ENCODE results near the gene RAD17.
A peak's percentile ranks its signal among the peaks of the same experiment; 100 is the strongest.
"Not testable (repeated sequence)": the region's sequence is repeated elsewhere in the genome, so short reads cannot be mapped to it uniquely, and the experiment has no call there.

Gene RAD17

GRCh38 chr5:69404659-69405330, 35.2 kb downstream of the RAD17 start:
- DNase-seq, result no peak

- DNase-seq, result peak; percentile 88
Measured at GRCh38 chr5:69414885-69415583, 45.4 kb downstream of the RAD17 start, which contains the start of gene MARVELD2. Gene MARVELD2, plus strand, starts transcription at chr5:69415116. Its CDS starts 4,270 bp downstream, at chr5:69419386.

GRCh38 chr5:69415584-69415958, 46.0 kb downstream of the RAD17 start:
- DNase-seq, result peak; percentile 10

DNA sequence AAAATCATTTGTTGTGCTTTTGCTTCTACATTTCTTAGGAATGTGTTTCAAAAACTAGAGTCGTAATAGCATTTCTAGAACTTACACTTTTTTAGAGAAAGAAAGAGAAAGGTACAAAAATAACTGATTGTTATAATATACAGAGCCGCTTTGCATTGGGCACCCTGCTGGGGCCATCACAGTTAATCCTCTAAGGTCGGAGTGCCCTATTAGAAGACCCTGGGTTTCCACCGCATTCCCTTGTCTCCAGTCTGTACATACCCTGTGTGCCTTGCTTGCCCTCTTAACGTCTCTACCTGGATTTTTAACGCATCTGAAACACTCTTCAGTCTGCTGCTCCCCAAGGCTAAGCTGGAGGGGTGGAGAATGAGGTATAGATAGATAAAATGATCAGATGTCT, 46.6 kb downstream of the RAD17 start:
- no peak for DNase-seq

DNA sequence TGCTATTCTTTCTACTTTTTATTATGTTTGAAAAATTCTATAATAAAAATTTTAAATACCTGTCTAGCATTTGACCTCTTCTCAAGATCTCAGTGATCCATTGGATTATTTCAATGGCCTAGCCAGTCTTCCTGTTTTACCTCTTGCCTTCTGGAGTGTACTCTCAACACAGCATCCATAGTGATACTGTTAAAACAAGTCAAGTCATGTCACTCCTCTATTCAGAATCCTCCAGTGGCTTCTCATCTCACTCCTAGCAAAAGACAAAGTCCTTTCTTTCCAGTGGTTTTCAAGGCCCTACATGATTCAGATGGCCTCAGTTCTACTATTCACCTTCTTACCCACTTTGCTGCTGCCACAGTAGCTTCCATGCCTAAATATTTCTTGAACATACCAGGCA, 47.1 kb downstream of the RAD17 start:
- DNase-seq, result no peak

DNA sequence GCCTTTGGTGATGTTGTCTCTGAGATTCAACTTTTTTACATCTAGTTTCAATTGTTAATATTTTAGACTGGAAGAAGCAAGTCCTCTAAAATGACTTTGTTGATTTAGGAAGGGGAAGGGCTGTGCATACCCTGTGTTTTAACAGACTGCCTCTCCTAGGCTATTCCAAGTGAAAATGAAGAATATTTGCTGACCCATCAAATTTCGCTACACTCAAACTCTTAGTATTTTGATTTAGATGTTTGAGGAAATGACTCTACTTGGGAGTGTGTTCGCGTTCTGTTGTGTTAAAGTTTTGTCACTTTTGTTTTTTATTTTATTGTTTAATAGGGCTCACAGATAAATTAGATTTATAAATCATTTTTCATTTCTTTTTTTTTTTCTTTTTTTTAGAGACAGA, 48.9 kb downstream of the RAD17 start:
- DNase-seq, result no peak

- DNase-seq, result no peak
Measured at GRCh38 chr5:69431424-69432303, 62.0 kb downstream of the RAD17 start.

- peak; percentile 11 for DNase-seq
Measured at GRCh38 chr5:69432412-69433206, 63.0 kb downstream of the RAD17 start.

GRCh38 chr5:69435276-69435884, 65.8 kb downstream of the RAD17 start:
- not testable (repeated sequence) for DNase-seq

DNA sequence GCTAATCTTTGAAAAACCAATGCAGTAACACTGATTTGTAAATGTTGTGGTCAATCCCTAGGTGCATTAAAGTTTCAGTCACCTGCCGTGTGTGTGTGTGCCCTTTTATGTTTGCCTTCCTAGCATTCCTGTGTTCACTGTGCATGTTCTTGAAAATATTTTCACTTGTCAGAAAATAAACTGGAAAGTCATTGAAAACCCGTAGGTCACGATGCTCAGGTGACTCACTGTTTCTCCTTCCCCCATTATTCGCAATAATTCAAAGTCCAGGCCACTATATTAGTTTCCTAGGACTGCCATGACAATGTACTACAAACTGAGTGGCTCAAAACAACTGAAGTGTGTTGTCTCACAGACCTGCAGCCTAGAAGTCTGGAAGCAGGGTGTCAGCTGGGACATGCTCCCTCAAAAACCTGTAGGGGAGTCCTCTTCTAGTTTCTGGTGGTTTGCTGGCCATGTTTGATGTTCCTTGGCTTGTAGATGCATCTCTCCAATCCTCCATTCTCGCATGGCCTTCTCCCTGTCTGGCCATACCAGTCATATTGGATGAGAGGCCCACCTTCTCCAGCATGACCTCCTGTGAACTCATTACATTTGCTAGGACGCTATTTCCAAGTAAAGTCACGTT, 74.6 kb downstream of the RAD17 start:
- DNase-seq, result no peak

GRCh38 chr5:69449511-69449910, 79.9 kb downstream of the RAD17 start:
- DNase-seq, result no peak

- no peak for DNase-seq
Measured at GRCh38 chr5:69450116-69450515, 80.5 kb downstream of the RAD17 start.

DNA sequence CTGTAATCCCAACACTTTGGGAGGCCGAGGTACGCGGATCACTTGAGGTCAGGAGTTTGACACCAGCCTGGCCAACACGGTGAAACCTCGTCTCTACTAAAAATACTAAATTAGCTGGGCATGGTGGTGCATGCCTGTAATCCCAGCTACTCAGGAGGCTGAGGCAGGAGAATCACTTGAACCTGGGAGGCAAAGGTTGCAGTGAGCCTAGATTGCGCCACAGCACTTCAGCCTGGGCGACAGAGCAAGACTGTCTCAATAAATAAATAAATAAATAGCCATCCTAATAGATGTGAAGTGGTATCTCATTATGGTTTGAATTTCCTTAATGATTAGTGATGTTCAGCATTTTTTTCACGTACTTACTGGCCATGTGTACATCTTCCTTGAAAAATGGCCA, 80.9 kb downstream of the RAD17 start:
- DNase-seq, result not testable (repeated sequence)

- DNase-seq, result no peak
Measured at GRCh38 chr5:69451941-69452647, 82.5 kb downstream of the RAD17 start.

DNA sequence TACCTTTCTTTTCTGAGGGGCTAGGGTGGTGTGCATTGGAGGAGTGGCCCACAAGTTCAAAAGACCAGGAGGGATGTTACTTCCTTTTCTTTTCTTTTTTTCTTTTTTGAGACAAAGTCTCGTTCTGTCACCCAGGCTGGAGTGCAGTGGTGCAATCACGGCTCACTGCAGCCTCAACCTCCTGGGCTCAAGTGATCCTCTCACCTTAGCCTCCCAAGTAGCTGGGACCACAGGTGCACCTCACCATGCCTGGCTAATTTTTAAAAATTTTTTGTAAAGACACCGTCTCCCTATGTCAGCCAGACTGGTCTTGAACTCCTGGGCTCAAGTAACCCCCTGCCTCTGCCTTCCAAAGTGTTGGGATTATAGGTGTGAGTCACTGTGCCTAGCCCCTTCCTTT, 83.9 kb downstream of the RAD17 start:
- not testable (repeated sequence) for DNase-seq

- no peak for DNase-seq
Measured at GRCh38 chr5:69454460-69455249, 85.0 kb downstream of the RAD17 start.

- DNase-seq, result not testable (repeated sequence)
Measured at GRCh38 chr5:69455428-69455988, 85.9 kb downstream of the RAD17 start.

DNA sequence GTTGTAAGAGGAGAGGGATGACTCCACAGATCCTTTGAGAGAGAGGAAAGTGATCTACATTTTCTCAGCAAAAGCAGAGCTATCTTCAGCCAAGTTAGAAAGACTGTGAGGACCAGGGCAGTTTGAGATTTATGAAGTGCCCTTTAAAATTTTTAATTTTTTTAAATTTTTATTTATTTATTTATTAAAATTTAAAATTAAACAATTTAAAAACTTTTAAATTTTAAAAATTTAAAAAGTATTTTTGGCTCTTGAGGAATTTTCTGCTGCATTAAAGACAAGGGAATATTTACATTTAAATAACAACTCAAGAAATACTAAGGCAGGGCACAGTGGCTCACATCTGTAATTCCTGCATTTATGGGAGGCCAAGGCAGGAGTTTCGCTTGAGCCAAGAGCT, 92.6 kb downstream of the RAD17 start:
- no peak for DNase-seq
